Fibroblast of lung (primary cell): ENCODE measurements around the gene CTTNBP2NL. TPM values are rescaled to one million over a fixed set of nuclear protein-coding genes. Genes with fewer than 3 reads are reported as not detected.

Source experiments
- DNase-seq, 2 donors: peaks; one replicate each; pipeline versions ENCODE4 v3.0.0 to v3.0.0-alpha.2; 2010; ENCODE audit warnings: low read depth in 2 of 2
- H2AFZ ChIP-seq: 2 replicates; pipeline ENCODE4 v1.5.1; 2012; ENCODE audit warnings: low read length, control low read depth, inconsistent platforms
- H3K27ac ChIP-seq: 2 replicates; pipeline ENCODE4 v1.5.1; 2011; ENCODE audit warnings: low read length, control low read depth; ENCODE audit not compliant: insufficient read depth
- H3K27me3 ChIP-seq: 2 replicates; pipeline ENCODE4 v1.5.1; 2011; ENCODE audit warnings: mild to moderate bottlenecking, low read length; ENCODE audit not compliant: control insufficient read depth, insufficient read depth
- H3K36me3 ChIP-seq: 2 replicates; pipeline ENCODE4 v1.5.1; 2011; ENCODE audit warnings: low read length; ENCODE audit not compliant: control insufficient read depth, insufficient read depth
- H3K4me1 ChIP-seq: 2 replicates; pipeline ENCODE4 v1.5.1; 2011; ENCODE audit warnings: low read length; ENCODE audit not compliant: control insufficient read depth, insufficient read depth; ENCODE audit errors: extremely low read depth
- H3K4me2 ChIP-seq: 2 replicates; pipeline ENCODE4 v1.5.1; 2011; ENCODE audit warnings: low read length, control low read depth; ENCODE audit not compliant: insufficient read depth; ENCODE audit errors: extremely low read depth
- H3K4me3 ChIP-seq, 4 experiments: fragments of 200-600 bp in 1 of 4; sonication (generic) in 1 of 4; replicated peaks in 1 of 4; 2 replicates each; pipeline ENCODE4 v1.5.1; 2011 to 2016; ENCODE audit warnings: low read length in 4 of 4, low read depth in 3 of 4, mild to moderate bottlenecking in 3 of 4, control low read depth in 2 of 4, inconsistent platforms in 1 of 4, mixed read lengths in 1 of 4; ENCODE audit not compliant: insufficient read depth in 1 of 4; ENCODE audit errors: control extremely low read depth in 1 of 4
- H3K79me2 ChIP-seq: 2 replicates; pipeline ENCODE4 v1.5.1; 2012; ENCODE audit warnings: mild to moderate bottlenecking, low read length, inconsistent platforms; ENCODE audit not compliant: control insufficient read depth, insufficient read depth
- H3K9ac ChIP-seq: 2 replicates; pipeline ENCODE4 v1.5.1; 2011; ENCODE audit warnings: mild to moderate bottlenecking, low read length, control low read depth; ENCODE audit not compliant: insufficient read depth
- H3K9me3 ChIP-seq: 2 replicates; pipeline ENCODE4 v1.5.1; 2012; ENCODE audit warnings: low read depth, low read length; ENCODE audit not compliant: control insufficient read depth, insufficient read depth
- H4K20me1 ChIP-seq: 2 replicates; pipeline ENCODE4 v1.5.1; 2011; ENCODE audit warnings: low read length; ENCODE audit not compliant: control insufficient read depth, insufficient read depth; ENCODE audit errors: extremely low read depth
- CTCF ChIP-seq, 2 donors: IDR thresholded peaks in 1 of 2; conservative IDR thresholded peaks in 1 of 2; 1 replicate in 1 of 2; 2 replicates in 1 of 2; pipeline ENCODE4 v1.5.1; 2011 to 2012; ENCODE audit warnings: low read length in 2 of 2, control low read depth in 1 of 2, inconsistent platforms in 1 of 2, low read depth in 1 of 2, mild to moderate bottlenecking in 1 of 2
- EZH2 ChIP-seq: IDR thresholded peaks from 2 replicates; pipeline ENCODE4 v1.5.1; 2012; ENCODE audit warnings: low read length, control low read depth, mild to moderate bottlenecking; ENCODE audit errors: missing control alignments
- polyA plus RNA-seq, 2 donors: library from polyadenylated mRNA; depleted of rRNA in 1 of 2; stranded (reverse) in 1 of 2; unstranded in 1 of 2; fragments of >200 nt; gene quantifications; 2 replicates each; pipeline ENCODE4 v1.2.1, GENCODE V29; 2011 to 2012; ENCODE audit warnings: missing spikeins in 1 of 2
- total RNA-seq: library from RNA; depleted of rRNA; stranded (reverse); fragments of >200 nt; gene quantifications from 2 replicates; pipeline ENCODE4 v1.2.1, GENCODE V29; 2014

CTTNBP2NL gene
- total and polyA plus RNA-seq, 2 donors (not counting 1 experiment from before 2014, with no cell fraction given), result 18.5 to 26.8 TPM

GRCh38 chr1:112373806-112374205 is 22.2 kb upstream of the CTTNBP2NL start:
- Histone ChIP-seq H3K4me1 (no peaks in the 10 kb centered on the region), H3K9me3 (no peaks in the 10 kb centered on the region), H2AFZ (no peak overlapping the region), H3K79me2 (no peaks in the 10 kb centered on the region), H3K4me3 (no peak overlapping the region), H3K27me3 (no peaks in the 10 kb centered on the region), H3K4me2 (no peak overlapping the region), H3K36me3 (no peaks in the 10 kb centered on the region), H4K20me1 (no peaks in the 10 kb centered on the region), H3K9ac (no peak overlapping the region), H3K27ac (no peak overlapping the region)
- no peak for TF ChIP-seq CTCF (conservative IDR thresholded peaks at IDR 0.05 in 1 of 2, IDR thresholded peaks at IDR 0.05 in 1 of 2; ENCODE audit: low read depth in 1 of 2, low read length in 2 of 2)
- TF ChIP-seq EZH2, result no peak
- no peak for DNase-seq

DNA sequence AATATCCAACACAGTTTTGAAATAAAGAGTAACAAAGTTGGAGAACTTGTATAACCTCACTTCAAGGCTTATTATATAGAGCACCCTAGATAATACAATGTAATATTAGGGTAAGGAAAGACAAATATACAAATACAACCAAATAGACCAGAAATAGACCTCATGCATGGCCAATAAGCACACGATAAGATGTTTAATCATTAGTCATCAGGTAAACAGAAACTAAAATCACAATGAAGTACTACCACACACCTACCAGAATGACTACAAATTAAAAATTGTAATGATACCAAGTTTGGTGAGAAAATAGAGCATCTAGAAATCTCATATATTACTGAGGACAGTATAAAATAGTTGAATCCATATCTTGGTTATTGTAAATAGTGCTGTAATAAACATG is 20.3 kb upstream of the CTTNBP2NL start:
- no peaks in the 10 kb centered on the region for H3K9me3 ChIP-seq
- H3K4me2 ChIP-seq, result no peak overlapping the region
- no peak overlapping the region for H3K4me3 ChIP-seq
- no peak overlapping the region for H3K27ac ChIP-seq
- no peaks in the 10 kb centered on the region for H3K36me3 ChIP-seq
- H4K20me1 ChIP-seq, result no peaks in the 10 kb centered on the region
- no peak for DNase-seq
- no peak for TF ChIP-seq CTCF (conservative IDR thresholded peaks at IDR 0.05 in 1 of 2, IDR thresholded peaks at IDR 0.05 in 1 of 2; ENCODE audit: low read depth in 1 of 2, low read length in 2 of 2)
- TF ChIP-seq EZH2, result no peak
- peaks cover 3% of the 10 kb centered on the region for H3K27me3 ChIP-seq
- no peak overlapping the region for H3K9ac ChIP-seq
- no peak overlapping the region for H2AFZ ChIP-seq
- H3K79me2 ChIP-seq, result no peaks in the 10 kb centered on the region
- H3K4me1 ChIP-seq, result no peaks in the 10 kb centered on the region

- Histone ChIP-seq H2AFZ (no peak overlapping the region), H3K27ac (no peak overlapping the region), H3K27me3 (peaks cover 13% of the 10 kb centered on the region), H3K4me1 (no peaks in the 10 kb centered on the region), H4K20me1 (no peaks in the 10 kb centered on the region), H3K9ac (no peak overlapping the region), H3K36me3 (no peaks in the 10 kb centered on the region), H3K4me2 (no peak overlapping the region), H3K4me3 (no peak overlapping the region), H3K79me2 (no peaks in the 10 kb centered on the region), H3K9me3 (no peaks in the 10 kb centered on the region)
- DNase-seq, result no peak
- TF ChIP-seq CTCF (conservative IDR thresholded peaks at IDR 0.05 in 1 of 2, IDR thresholded peaks at IDR 0.05 in 1 of 2; ENCODE audit: low read depth in 1 of 2, low read length in 2 of 2) (no peak), EZH2 (no peak)
Observed at GRCh38 chr1:112380356-112380755, 15.7 kb upstream of the CTTNBP2NL start.
